Breast epithelium (tissue), 4 donors: ENCODE measurements around the gene TMUB2. TPM values are rescaled to one million over a fixed set of nuclear protein-coding genes. Genes with fewer than 3 reads are reported as not detected.
"Not testable (repeated sequence)": the region's sequence is repeated elsewhere in the genome, so short reads cannot be mapped to it uniquely, and the experiment has no call there.

Source experiments
- DNase-seq, 2 donors: peaks; one replicate each; pipeline ENCODE4 v3.0.0-alpha.2; 2019; ENCODE audit warnings: low spot score in 2 of 2
- H3K27ac ChIP-seq, 2 donors: fragments of 200-600 bp; sonication (generic) in 1 of 2; one replicate each; pipeline ENCODE4 v1.5.1; 2016 to 2019; ENCODE audit warnings: mild to moderate bottlenecking in 1 of 2
- H3K27me3 ChIP-seq, 2 donors: fragments of 200-600 bp; sonication (generic) in 1 of 2; one replicate each; pipeline versions ENCODE4 v1.5.1 to v1.6.0; 2017 to 2019; ENCODE audit warnings: control low read depth in 1 of 2, mild to moderate bottlenecking in 1 of 2
- H3K36me3 ChIP-seq: fragments of 200-600 bp; one replicate; pipeline ENCODE4 v1.5.1; 2019
- H3K4me1 ChIP-seq, 2 donors: fragments of 200-600 bp; sonication (generic); one replicate each; pipeline ENCODE4 v1.5.1; 2016 to 2019; ENCODE audit warnings: control low read depth in 1 of 2
- H3K4me3 ChIP-seq, 3 donors: fragments of 200-600 bp; sonication (generic); 1 replicate in 2 of 3; 2 replicates in 1 of 3; pipeline ENCODE4 v1.5.1; 2016 to 2019; ENCODE audit warnings: mild to moderate bottlenecking in 3 of 3, moderate library complexity in 2 of 3
- H3K9me3 ChIP-seq, 2 donors: fragments of 200-600 bp; sonication (generic) in 1 of 2; one replicate each; pipeline ENCODE4 v1.5.1; 2016 to 2019; ENCODE audit warnings: control low read depth in 1 of 2
- CTCF ChIP-seq, 3 donors: fragments of 450-650 bp; IDR thresholded peaks; one replicate each; pipeline ENCODE4 v1.5.1; 2016 to 2017; ENCODE audit warnings: antibody characterized with exemption in 3 of 3, mild to moderate bottlenecking in 3 of 3, moderate library complexity in 3 of 3
- POLR2A ChIP-seq: fragments of 450-650 bp; IDR thresholded peaks from one replicate; pipeline ENCODE4 v1.6.1; 2016; ENCODE audit warnings: antibody characterized with exemption, mild to moderate bottlenecking, moderate library complexity
- POLR2AphosphoS5 ChIP-seq, 3 donors: sonication (generic); formaldehyde crosslinking; IDR thresholded peaks; one replicate each; pipeline ENCODE4 v1.6.1; 2017; ENCODE audit warnings: antibody characterized with exemption in 3 of 3
- intact Hi-C: fragments of 100-400 bp; cut with DNase I; formaldehyde crosslinking; loops from one replicate; pipeline ENCODE4 v1.15.1; 2023; ENCODE audit warnings: low total_unique reads
- total RNA-seq, 3 donors: library from RNA; depleted of rRNA; stranded (reverse); fragments of >200 nt; gene quantifications; one replicate each; pipeline ENCODE4 v1.1.0, GENCODE V29; 2016

The TMUB2 gene
- 10 to 100 TPM; 36.0 to 52.0 (median 40.6) TPM for total RNA-seq

- Histone ChIP-seq H3K4me1 (peaks cover 0 to 10% of the 10 kb centered on the region in 2 donors), H3K4me3 (peak within 1 kb of the TSS; percentile 82 to 93 (median 84)), H3K27me3 (no peaks in the 10 kb centered on the region), H3K36me3 (no peaks in the 10 kb centered on the region), H3K27ac (peak within 1 kb of the TSS; percentile 97 to 99), H3K9me3 (no peaks in the 10 kb centered on the region)
- peak; percentile 99 for DNase-seq
- no peak for TF ChIP-seq CTCF (IDR thresholded peaks at IDR 0.05)
- TF ChIP-seq POLR2AphosphoS5 (IDR thresholded peaks at IDR 0.05), result peak; percentile 54 to 83 (median 72)
- TF ChIP-seq POLR2A, result peak; percentile 14
- intact Hi-C loops, result no loop called here
These were observed at the start of gene TMUB2 for GRCh38 chr17:44186307-44187130. Gene TMUB2, plus strand, starts transcription at chr17:44186972. Its CDS starts 737 bp downstream, at chr17:44187709.

- Histone ChIP-seq H3K27me3 (no peaks in the 10 kb centered on the region), H3K36me3 (no peaks in the 10 kb centered on the region), H3K9me3 (no peaks in the 10 kb centered on the region), H3K4me1 (peaks cover 0 to 16% of the 10 kb centered on the region in 2 donors), H3K4me3 (peak overlapping the region in 2 of 3 donors; percentile 22 to 52), H3K27ac (peak overlapping the region; percentile 42 to 74)
- intact Hi-C loops, result no loop called here
- TF ChIP-seq CTCF (IDR thresholded peaks at IDR 0.05), result no peak
- no peak for TF ChIP-seq POLR2A
- TF ChIP-seq POLR2AphosphoS5 (IDR thresholded peaks at IDR 0.05), result peak in 2 of 3 donors; percentile 29 to 47
- peak; percentile 72 to 78 for DNase-seq
These were observed 48.7 kb upstream of the TMUB2 start for GRCh38 chr17:44137891-44138709.

GRCh38 chr17:44143921-44144320 is 42.9 kb upstream of the TMUB2 start:
- H3K4me1 ChIP-seq, H3K36me3 ChIP-seq, H3K27me3 ChIP-seq, H3K4me3 ChIP-seq, H3K27ac ChIP-seq, DNase-seq, intact Hi-C loops, H3K9me3 ChIP-seq: not testable (repeated sequence)

- no peak overlapping the region for H3K27ac ChIP-seq
- intact Hi-C loops, result no loop called here
- DNase-seq, result no peak
- no peaks in the 10 kb centered on the region for H3K9me3 ChIP-seq
- H3K4me1 ChIP-seq, result no peaks in the 10 kb centered on the region
- no peak overlapping the region for H3K4me3 ChIP-seq
- no peaks in the 10 kb centered on the region for H3K36me3 ChIP-seq
- TF ChIP-seq CTCF (IDR thresholded peaks at IDR 0.05), result no peak
- TF ChIP-seq POLR2AphosphoS5 (IDR thresholded peaks at IDR 0.05), result no peak
- TF ChIP-seq POLR2A, result no peak
- no peaks in the 10 kb centered on the region for H3K27me3 ChIP-seq
These were observed 41.6 kb upstream of the TMUB2 start for GRCh38 chr17:44144966-44145739.
